Parathyroid adenoma (tissue), 2 donors: ENCODE results near the gene KCNJ12.

ENCODE experiments used
- H2AFZ ChIP-seq: fragments of 300-600 bp; sonication (generic); one replicate; pipeline ENCODE4 v1.7.0; 2017; ENCODE audit warnings: antibody characterized with exemption, mild to moderate bottlenecking
- H3K27ac ChIP-seq: fragments of 300-600 bp; sonication (generic); one replicate; pipeline ENCODE4 v1.7.0; 2017
- H3K27me3 ChIP-seq: fragments of 300-600 bp; sonication (generic); one replicate; pipeline ENCODE4 v1.7.0; 2017; ENCODE audit warnings: low read length; ENCODE audit not compliant: control insufficient read depth, insufficient read depth
- H3K36me3 ChIP-seq: fragments of 300-600 bp; sonication (generic); one replicate; pipeline ENCODE4 v1.7.0; 2017; ENCODE audit warnings: low read length; ENCODE audit not compliant: control insufficient read depth, insufficient read depth
- H3K4me1 ChIP-seq: fragments of 300-600 bp; sonication (generic); one replicate; pipeline ENCODE4 v1.7.0; 2017; ENCODE audit warnings: control low read depth
- H3K4me2 ChIP-seq: fragments of 300-600 bp; sonication (generic); one replicate; pipeline ENCODE4 v1.7.0; 2017; ENCODE audit warnings: low read length
- H3K4me3 ChIP-seq: fragments of 300-600 bp; sonication (generic); one replicate; pipeline ENCODE4 v1.7.0; 2017; ENCODE audit warnings: low read depth, low read length
- H3K79me2 ChIP-seq: fragments of 300-600 bp; sonication (generic); one replicate; pipeline ENCODE4 v1.7.0; 2017; ENCODE audit warnings: control low read depth
- H3K9ac ChIP-seq: fragments of 300-600 bp; sonication (generic); one replicate; pipeline ENCODE4 v1.7.0; 2017; ENCODE audit warnings: mild to moderate bottlenecking
- H3K9me3 ChIP-seq: fragments of 300-600 bp; sonication (generic); one replicate; pipeline ENCODE4 v1.7.0; 2017; ENCODE audit warnings: low read length; ENCODE audit not compliant: control insufficient read depth
- CTCF ChIP-seq: fragments of 300-600 bp; sonication (generic); IDR thresholded peaks from one replicate; pipeline ENCODE4 v1.7.0; 2017; ENCODE audit warnings: antibody characterized with exemption, mild to moderate bottlenecking
- donor health status: primary hyperparathyroidism.

Gene KCNJ12

GRCh38 chr17:21361020-21361809 is 14.9 kb upstream of the KCNJ12 start:
- H3K36me3 ChIP-seq = no peaks in the 10 kb centered on the region
- no peak overlapping the region for H2AFZ ChIP-seq
- no peak overlapping the region for H3K4me3 ChIP-seq
- TF ChIP-seq CTCF = no peak
- no peaks in the 10 kb centered on the region for H3K4me1 ChIP-seq
- no peak overlapping the region for H3K4me2 ChIP-seq
- H3K79me2 ChIP-seq = no peaks in the 10 kb centered on the region
- H3K9ac ChIP-seq = no peak overlapping the region
- H3K27ac ChIP-seq = no peak overlapping the region
- no peaks in the 10 kb centered on the region for H3K9me3 ChIP-seq
- no peaks in the 10 kb centered on the region for H3K27me3 ChIP-seq

DNA sequence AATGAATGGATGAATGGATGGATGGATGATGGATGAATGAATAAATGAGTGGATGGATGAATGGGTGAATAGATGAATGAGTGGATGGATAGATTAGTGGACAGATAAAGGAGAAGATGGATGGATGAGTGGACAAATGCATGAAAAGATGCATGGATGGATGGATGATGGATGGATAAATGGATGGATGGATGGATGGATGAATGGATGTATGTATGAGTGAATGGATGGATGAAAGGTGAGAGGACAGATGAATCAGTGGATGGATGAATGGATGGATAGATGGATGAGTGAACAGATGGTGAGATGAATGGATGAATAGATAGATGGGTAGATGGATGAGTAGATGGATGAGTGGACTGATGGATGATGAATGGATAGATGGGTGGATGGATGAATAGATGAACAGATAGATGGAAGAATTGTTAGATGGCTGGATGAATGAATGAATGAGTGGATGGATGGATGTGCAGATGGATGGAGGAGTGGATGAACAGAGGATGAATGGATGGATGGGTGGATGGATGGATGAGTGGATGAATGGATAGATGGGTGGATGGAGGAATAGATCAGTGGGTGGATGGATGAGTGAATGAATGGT is 13.7 kb upstream of the KCNJ12 start:
- no peaks in the 10 kb centered on the region for H3K79me2 ChIP-seq
- no peaks in the 10 kb centered on the region for H3K4me1 ChIP-seq
- H2AFZ ChIP-seq = no peak overlapping the region
- no peak overlapping the region for H3K27ac ChIP-seq
- no peak for TF ChIP-seq CTCF
- no peaks in the 10 kb centered on the region for H3K27me3 ChIP-seq
- no peak overlapping the region for H3K9ac ChIP-seq
- H3K4me3 ChIP-seq = no peak overlapping the region
- no peak overlapping the region for H3K4me2 ChIP-seq
- no peaks in the 10 kb centered on the region for H3K36me3 ChIP-seq
- H3K9me3 ChIP-seq = no peaks in the 10 kb centered on the region

GRCh38 chr17:21363776-21364642 is 12.1 kb upstream of the KCNJ12 start:
- Histone ChIP-seq H3K4me3 (no peak overlapping the region), H3K9me3 (no peaks in the 10 kb centered on the region), H3K36me3 (no peaks in the 10 kb centered on the region), H3K4me1 (no peaks in the 10 kb centered on the region), H2AFZ (no peak overlapping the region), H3K79me2 (no peaks in the 10 kb centered on the region), H3K9ac (no peak overlapping the region), H3K27me3 (no peaks in the 10 kb centered on the region), H3K27ac (no peak overlapping the region), H3K4me2 (no peak overlapping the region)
- no peak for TF ChIP-seq CTCF

DNA sequence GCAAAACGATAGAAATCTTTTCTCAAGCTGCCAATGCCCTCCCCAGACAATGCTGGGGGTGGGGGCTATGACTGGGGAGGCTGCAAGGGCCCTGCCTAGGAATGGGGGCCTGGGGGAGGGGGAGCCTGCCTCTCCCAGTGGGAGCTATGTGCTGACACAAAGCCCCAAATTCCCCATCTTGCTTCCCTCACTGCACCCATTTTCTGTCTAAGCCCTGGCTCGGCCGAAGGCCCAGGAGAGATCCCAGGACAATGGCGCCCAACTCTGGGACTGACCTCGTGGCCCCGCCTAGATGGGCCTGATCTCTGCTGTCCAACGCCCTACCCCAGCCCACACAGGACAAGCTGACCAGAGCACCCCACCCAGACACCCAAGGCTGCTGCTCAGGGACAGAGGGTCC is 11.1 kb upstream of the KCNJ12 start:
- no peak for TF ChIP-seq CTCF
- Histone ChIP-seq H3K27me3 (no peaks in the 10 kb centered on the region), H3K9me3 (no peaks in the 10 kb centered on the region), H2AFZ (no peak overlapping the region), H3K4me2 (no peak overlapping the region), H3K4me3 (no peak overlapping the region), H3K27ac (no peak overlapping the region), H3K9ac (no peak overlapping the region), H3K79me2 (no peaks in the 10 kb centered on the region), H3K36me3 (no peaks in the 10 kb centered on the region), H3K4me1 (no peaks in the 10 kb centered on the region)
